ENCODE data around the gene MED16.

DNA sequence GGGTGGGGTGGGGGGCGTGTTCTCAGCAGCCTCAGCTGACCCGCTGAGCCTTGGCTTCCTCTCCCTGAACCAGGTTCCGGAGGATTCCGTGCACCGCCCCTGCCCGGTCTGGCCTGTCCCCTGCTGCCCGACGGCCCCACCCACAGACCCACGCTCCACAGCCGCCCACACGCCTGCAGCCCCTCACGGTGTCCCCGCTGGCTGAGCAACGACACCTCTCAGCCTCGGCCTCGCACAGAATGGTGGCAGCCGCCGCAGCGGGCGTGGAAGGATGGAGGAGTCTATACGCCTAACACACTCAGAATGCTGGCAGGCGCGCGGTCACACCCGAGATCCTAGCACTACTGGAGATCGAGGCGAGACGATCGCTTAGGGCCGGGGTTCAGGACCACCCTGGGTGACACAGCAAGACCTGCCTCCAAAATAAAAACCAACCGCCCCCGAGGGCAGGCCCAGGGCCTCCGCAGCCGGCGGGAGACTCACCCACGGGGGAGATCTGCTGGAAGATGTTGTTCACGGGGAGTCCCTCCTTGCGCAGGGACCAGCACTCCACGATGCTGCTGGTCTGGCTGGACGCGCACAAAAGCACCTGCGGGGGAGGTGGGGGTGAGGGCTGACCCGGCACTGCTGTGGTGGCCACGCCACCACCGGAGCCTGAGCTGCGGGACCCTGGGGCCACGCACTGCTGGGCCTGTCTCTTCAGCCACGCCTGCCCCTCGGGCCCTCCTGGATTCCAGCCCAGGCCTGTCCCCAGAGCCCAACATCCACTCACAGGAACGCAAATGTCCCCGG lies 8.4 kb downstream of the MED16 start:
- TF ChIP-seq, protein P1, sequence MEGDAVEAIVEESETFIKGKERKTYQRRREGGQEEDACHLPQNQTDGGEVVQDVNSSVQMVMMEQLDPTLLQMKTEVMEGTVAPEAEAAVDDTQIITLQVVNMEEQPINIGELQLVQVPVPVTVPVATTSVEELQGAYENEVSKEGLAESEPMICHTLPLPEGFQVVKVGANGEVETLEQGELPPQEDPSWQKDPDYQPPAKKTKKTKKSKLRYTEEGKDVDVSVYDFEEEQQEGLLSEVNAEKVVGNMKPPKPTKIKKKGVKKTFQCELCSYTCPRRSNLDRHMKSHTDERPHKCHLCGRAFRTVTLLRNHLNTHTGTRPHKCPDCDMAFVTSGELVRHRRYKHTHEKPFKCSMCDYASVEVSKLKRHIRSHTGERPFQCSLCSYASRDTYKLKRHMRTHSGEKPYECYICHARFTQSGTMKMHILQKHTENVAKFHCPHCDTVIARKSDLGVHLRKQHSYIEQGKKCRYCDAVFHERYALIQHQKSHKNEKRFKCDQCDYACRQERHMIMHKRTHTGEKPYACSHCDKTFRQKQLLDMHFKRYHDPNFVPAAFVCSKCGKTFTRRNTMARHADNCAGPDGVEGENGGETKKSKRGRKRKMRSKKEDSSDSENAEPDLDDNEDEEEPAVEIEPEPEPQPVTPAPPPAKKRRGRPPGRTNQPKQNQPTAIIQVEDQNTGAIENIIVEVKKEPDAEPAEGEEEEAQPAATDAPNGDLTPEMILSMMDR (conservative IDR thresholded peaks at IDR 0.05; ENCODE audit: low read length) = no peak
- no peak for TF ChIP-seq EZH2phosphoT487 (IDR thresholded peaks at IDR 0.05; ENCODE audit: borderline replicate concordance)
